IPS-11a (cell line): Measurements from ENCODE around the gene LEMD3.
"Not testable (repeated sequence)": the region's sequence is repeated elsewhere in the genome, so short reads cannot be mapped to it uniquely, and the experiment has no call there.

Experiments used
- H3K4me3 ChIP-seq: one replicate; pipeline ENCODE4 v1.5.1; 2013; ENCODE audit warnings: low read depth, low read length, control low read depth

Gene LEMD3

DNA sequence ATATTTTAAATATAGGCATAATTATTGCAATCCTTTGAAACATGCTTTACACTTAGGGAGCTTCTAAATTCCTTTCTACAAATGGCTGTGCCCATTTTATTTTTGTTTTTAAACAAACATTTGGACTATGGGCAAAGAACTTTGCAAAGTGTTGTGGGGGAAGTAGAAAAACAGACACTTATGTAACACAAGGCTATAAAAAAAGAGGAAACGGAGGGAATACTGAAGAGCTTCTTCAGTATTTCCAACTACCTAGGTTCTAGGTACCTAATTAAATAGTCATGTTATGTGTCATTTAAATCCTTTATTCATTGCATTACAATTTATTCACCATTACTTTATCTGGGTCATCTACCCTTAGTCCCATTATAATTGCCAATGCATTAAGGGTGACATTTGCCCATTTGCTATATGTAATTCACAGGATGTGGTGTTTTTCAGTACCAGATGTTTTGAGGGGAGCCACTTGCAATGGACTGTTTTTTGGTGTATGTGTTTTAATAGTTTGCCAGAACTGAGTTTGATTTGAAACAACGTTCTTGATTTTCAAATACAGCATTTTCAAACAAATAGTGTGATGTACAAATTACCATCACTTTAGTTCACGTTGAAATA lies 107.6 kb downstream of the LEMD3 start:
- no peak overlapping the region for H3K4me3 ChIP-seq

DNA sequence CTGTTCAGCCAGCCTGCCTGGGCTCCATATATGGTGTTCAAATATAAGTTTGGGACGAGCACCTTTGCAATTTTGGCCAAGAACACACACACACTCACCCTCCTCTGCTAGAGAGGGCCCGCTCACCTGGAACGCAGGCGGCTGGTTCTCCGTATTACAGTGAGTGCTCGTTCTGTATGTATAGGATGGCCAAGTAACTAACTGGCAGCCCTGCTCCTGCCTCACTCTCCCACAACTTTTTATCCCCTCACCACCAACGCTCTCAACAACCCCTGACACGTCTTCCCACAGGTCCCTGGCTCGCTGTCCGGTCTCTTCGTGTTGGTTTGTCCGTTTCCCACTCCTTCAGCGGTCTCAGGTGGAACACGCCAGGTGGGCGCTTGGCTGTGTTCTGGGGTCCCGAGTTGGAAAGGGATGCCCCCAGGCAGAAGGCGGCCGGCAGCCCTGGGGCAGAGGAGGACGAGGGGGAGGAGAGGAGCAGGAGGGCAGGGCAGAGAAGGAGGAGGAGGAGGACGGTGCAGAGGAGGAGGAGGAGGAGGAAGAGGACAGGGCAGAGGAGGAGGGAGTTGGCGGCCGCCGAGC lies 108.7 kb downstream of the LEMD3 start:
- H3K4me3 ChIP-seq = peak overlapping the region; percentile 84

DNA sequence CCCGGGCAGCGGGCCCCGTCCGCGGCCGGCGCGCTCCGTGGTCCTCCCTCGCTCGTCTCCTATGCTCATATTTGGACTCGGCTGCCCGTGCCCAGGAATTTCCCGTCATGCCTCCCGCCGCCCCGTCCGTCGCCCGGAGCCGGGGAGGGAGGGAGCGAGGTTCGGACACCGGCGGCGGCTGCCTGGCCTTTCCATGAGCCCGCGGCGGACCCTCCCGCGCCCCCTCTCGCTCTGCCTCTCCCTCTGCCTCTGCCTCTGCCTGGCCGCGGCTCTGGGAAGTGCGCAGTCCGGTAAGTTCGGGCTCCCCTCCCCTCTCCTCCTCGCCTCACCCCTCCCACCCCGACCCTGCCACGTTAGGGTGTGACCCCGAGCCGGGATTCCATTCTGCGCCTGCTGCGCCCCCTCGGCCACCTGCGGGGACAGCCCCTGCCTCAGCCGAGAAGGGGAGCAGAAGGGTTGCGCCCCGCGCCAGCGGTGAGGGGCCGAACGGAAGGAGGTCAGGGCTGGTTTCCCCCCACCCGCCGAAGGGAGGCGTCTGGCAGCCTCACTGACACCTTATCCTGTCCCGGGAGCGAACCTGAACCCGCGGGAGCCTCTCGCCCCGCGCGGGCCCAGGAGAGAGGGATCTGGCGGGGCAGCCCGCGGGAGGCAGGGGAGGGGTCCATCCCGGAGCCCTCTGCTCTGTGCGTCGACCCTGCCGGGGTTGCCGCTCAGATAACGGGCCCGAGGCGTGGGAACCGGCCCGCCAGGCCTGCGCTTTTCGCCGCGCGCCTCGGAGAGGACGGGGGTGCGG lies 109.4 kb downstream of the LEMD3 start, which contains the start of gene MSRB3:
Gene MSRB3, plus strand, starts transcription at position 108 of the 793 bp plus-strand sequence. CDS start 29,897 bp downstream, outside the sequence.
- H3K4me3 ChIP-seq = peak within 1 kb of the TSS; percentile 84

DNA sequence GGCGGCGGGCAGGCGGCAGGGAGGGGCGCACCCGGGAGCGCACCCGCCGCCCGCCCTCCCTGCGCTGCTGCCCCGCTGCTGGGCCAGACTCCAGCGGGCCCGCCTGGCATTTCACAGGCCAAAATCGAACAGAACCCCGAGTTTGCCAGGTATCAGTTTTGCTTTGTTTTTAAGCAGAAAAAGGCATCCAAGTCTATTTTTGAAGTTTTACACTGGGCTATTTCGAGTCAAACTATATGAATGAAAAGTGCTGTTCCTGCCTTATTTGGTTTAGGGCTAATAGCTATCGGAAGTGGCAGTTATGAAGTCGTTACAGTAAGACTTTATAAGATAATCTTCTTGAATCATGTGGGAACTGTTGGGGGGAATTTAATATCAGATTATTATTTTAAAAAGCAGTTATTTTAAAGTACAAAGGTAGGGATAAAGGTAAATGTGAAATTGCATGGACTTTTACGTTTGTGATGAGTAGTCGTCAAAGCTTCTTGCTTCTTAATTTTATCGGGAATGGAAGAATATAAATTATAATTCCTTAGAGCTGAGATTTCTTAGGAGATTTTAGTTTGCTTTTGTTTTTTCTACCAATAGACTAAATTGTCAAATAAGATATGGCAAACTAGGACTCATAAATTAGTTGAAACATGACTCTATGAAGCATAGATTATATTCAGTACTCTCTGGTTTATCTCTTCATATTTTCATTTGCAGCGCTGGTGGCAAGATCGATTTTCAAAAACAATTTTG lies 110.2 kb downstream of the LEMD3 start:
- peak overlapping the region; percentile 84 for H3K4me3 ChIP-seq

DNA sequence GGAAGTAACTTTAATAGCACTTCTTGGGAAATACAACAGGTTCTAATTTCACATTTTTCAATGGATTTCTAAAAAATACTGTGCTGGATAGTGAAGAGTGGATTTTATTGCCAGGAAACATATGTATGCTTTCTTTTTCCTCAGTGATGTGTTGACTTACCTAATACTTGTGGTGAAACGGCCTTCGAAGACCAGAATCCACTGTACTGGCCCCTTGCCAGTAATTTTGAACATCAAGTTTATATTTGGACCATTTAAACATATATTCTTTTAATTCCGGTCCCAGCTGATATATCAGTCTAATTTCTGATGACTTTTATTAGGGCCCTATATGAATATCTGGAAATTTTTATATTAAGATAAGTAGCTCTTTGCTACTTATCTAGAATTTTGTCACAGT lies 110.9 kb downstream of the LEMD3 start:
- H3K4me3 ChIP-seq = no peak overlapping the region

DNA sequence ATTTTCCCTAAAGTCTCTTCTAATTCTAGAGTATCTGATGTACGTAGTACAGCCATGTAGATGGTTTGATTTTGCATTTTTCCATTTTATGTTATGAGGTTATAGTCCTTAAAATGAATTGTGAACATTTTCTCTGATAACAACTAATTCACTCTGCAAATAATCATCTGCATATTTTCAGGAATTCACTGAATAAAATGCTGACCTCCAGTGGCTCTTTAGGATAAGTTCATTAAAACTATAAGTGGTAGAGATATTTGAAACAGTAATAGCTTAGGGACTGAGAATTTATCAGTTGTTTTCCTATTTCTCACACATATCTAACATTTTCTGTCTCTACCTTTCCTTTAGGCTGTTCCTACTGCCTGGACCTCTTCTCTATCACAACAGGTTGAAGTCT lies 113.5 kb downstream of the LEMD3 start:
- H3K4me3 ChIP-seq = no peak overlapping the region

DNA sequence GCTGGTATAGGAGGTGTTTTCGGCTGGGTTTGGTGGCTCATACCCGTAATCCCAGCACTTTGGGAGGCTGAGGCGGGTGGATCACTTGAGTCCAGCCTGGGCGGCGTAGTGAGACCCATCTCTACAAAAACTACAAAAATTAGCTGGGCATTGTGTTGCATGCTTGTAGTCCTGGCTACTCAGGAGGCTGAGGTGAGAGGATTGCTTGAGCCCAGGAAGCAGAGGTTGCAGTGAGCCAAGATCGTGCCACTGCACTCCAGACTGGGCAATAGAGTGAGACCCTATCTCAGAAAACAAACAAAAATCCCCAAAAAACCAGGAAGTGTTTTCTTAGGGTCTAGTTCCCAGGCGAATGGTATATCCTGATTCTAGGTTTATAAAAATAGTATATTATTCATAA lies 116.1 kb downstream of the LEMD3 start:
- H3K4me3 ChIP-seq = not testable (repeated sequence)

DNA sequence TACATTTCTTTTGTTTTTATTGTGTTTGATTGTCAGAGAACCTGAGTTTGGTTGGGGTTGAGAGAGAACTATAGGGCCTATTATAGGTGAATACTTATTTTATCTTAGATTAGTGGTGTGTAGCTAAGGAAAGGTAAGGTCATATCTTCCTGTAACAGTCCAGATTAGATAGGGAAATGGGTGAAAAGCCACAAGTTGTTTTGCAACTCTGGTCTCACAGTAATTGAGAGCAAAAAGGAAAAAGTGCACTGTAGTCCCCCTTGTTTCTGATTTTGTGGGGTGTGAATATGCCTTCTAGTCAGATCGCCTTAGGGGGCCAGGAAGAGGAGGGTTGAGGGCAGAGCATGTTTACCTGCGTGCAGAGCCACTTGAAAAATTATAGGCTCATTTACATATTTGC lies 118.0 kb downstream of the LEMD3 start:
- H3K4me3 ChIP-seq = no peak overlapping the region

DNA sequence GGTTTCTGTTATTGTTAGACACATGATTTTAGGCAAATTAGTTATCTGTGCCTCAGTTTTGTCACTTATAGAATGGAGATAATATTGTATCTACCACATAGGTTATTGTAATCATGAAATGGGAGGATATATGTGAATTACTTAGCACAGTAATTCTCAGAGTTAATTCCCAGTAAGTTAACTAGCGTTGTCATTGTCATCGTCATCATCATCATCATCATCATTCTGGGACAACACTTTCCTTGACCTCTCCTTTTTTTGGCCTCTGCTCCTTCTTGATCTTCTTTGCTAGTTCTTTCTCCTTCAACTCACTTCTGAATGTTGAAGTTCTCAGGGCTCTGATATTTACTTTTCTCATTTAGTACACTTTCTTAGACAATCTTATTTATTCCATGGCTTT lies 122.9 kb downstream of the LEMD3 start:
- no peak overlapping the region for H3K4me3 ChIP-seq

DNA sequence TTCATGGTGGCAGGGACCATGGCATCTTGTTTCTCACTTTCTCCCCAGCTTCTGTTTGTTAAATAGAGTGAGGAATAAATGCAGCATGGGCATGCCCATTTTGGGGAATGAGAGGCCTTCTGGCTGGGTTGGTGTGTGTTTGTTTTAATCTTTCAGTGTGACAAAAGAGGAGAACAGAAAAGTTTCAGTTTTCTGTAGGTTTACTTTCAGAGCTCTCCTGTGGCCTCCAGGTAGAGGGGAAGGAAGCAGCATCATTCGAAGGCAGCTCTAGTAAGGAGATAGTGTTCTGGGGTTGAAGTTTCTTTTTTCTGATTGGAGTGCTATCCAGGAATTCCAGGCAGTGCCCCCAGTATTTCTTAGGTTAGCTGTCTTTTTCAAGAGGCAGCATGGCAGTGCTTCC lies 124.4 kb downstream of the LEMD3 start:
- H3K4me3 ChIP-seq = no peak overlapping the region

DNA sequence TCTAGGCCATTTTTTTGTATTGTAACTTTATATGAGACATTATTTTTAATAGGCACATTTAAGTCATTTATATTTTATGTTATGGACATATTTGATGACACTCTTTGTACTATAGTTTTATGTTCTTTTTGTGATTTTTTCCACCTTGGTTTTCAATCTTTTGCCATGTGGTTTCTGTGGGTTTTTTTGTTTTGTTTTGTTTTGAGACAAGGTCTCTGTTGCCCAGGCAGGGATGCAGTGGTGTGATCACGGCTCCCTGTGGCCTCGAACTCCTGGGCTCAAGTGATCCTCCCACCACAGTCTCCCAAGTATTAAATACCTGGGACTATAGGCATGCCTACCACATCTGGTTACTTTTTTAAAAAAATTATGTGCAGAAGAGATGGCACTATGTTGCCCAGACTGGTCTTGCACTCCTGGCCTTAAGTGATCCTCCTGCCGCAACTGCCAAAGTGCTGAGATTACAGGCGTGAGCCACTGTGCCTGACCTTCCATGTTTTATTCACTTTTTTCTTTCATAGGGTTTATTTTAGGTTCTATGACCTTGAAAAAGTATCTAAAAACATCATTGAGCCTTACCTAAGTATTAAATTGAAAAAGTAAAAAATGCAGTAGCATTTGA lies 125.4 kb downstream of the LEMD3 start:
- no peak overlapping the region for H3K4me3 ChIP-seq

DNA sequence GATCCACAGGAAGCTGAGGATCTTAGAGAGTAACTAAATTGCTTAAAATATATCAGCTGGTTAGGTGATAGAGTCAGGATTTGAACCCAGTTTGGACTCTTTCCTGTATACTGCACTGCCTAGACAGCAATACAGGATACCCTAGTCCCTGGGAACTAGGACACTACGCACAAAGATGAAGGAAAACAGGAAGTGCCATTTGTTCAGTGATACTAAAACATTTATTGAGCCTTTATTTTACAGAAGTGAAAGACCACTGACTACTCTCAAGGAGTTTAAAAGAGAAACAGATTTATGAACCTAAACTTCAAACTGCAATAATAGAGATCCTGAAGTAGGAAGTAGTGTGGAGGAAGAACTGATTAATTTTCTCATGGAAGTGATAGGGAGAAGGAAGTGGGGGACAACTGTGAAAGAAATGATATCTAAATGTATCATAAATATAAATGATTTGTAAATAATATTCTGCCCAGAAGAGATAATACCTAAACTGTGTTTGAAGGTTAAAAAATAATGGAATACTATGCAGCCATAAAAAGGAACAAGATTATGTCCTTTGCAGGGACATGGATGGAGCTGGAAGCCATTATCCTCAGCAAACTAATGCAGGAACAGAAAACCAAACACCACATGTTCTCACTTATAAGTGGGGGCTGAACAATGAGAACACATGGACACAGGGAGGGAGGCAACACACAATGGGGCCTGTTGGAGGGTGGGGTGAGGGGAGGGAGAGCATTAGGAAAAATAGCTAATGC lies 127.3 kb downstream of the LEMD3 start:
- no peak overlapping the region for H3K4me3 ChIP-seq
